Measurements from ENCODE around the gene DNASE2. TPM values are rescaled to one million over a fixed set of nuclear protein-coding genes. Genes with fewer than 3 reads are reported as not detected.

DNASE2 gene
- total RNA-seq, 1 donor from 2014 or later: 17.9 TPM

DNA sequence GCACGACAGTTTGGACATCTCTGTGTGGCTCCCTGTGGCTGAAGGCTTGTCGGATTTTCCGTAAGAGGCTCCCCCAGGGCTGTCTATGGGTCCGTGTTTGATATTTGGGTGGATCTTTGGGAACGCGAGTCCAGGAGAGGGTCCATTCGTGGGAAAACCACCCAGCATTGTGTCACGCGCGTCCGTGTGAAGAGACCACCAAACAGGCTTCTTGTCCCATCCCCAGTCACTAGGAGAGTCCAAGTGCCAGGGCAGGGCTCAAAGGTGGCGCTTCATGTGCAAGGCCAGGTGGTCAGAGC lies 3.3 kb upstream of the DNASE2 start:
- TF ChIP-seq, protein P1, sequence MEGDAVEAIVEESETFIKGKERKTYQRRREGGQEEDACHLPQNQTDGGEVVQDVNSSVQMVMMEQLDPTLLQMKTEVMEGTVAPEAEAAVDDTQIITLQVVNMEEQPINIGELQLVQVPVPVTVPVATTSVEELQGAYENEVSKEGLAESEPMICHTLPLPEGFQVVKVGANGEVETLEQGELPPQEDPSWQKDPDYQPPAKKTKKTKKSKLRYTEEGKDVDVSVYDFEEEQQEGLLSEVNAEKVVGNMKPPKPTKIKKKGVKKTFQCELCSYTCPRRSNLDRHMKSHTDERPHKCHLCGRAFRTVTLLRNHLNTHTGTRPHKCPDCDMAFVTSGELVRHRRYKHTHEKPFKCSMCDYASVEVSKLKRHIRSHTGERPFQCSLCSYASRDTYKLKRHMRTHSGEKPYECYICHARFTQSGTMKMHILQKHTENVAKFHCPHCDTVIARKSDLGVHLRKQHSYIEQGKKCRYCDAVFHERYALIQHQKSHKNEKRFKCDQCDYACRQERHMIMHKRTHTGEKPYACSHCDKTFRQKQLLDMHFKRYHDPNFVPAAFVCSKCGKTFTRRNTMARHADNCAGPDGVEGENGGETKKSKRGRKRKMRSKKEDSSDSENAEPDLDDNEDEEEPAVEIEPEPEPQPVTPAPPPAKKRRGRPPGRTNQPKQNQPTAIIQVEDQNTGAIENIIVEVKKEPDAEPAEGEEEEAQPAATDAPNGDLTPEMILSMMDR (conservative IDR thresholded peaks at IDR 0.05): no peak
- Mint-ChIP-seq H3K27ac (no peak overlapping the region), H3K4me1 (ENCODE audit: unreplicated experiment) (no peaks in the 10 kb centered on the region), H3K9me3 (no peaks in the 10 kb centered on the region), H3K4me3 (peak overlapping the region; percentile 87), H3K36me3 (no peaks in the 10 kb centered on the region), H3K27me3 (peaks cover 46% of the 10 kb centered on the region)
- DNase-seq (ENCODE audit: extremely low spot score, unreplicated experiment): no peak

DNA sequence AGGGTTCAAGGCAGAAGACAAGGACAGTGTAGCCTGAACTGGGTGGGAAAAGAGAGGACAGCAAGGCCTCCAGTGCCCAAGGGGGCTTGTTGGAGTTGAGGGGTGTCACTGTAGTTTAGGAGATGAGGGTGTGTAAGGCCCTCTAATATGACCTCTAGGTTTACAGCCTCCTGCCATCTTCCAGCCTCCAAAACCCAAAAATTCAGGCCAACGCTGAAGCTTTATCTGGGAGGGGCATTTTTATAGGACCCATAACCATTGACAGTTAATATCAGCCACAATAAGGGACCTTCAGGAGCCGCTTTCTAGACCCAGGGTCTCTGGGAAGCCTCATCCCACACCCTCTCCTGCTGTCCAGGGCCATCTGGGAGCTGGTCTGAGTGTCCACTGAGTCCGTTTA lies 3.0 kb upstream of the DNASE2 start:
- no peak overlapping the region for H3K27ac Mint-ChIP-seq
- no peaks in the 10 kb centered on the region for H3K9me3 Mint-ChIP-seq
- peaks cover 46% of the 10 kb centered on the region for H3K27me3 Mint-ChIP-seq
- H3K36me3 Mint-ChIP-seq: no peaks in the 10 kb centered on the region
- TF ChIP-seq, protein P1 (conservative IDR thresholded peaks at IDR 0.05): no peak
- H3K4me3 Mint-ChIP-seq: peak overlapping the region; percentile 40
- no peak for DNase-seq (ENCODE audit: extremely low spot score, unreplicated experiment)
- no peaks in the 10 kb centered on the region for H3K4me1 Mint-ChIP-seq (ENCODE audit: unreplicated experiment)

DNA sequence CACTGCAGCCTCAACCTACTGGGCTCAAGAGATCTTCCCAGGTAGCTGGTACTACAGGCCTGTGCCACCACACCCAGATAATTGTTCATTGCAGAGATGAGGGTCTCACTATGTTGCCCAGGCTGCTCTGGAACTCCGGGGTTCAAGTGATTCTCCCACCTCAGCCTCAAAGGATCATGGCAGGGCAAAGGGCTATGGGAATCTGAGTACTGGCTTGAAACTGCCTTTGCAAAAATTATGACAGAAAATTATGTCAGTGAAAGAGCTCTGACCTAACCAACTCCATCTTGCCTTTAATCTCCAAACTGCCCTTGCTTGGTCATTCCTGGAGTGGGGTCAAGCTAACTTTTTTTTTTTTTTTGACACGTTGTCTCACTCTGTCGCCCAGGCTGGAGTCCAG lies 1.3 kb upstream of the DNASE2 start:
- DNase-seq (ENCODE audit: extremely low spot score, unreplicated experiment): no peak
- Mint-ChIP-seq H3K27me3 (peaks cover 38% of the 10 kb centered on the region), H3K36me3 (no peaks in the 10 kb centered on the region), H3K4me1 (ENCODE audit: unreplicated experiment) (no peaks in the 10 kb centered on the region), H3K9me3 (no peaks in the 10 kb centered on the region), H3K27ac (peak overlapping the region; percentile 70), H3K4me3 (peak overlapping the region; percentile 89)
- TF ChIP-seq, protein P1 (conservative IDR thresholded peaks at IDR 0.05): no peak

DNA sequence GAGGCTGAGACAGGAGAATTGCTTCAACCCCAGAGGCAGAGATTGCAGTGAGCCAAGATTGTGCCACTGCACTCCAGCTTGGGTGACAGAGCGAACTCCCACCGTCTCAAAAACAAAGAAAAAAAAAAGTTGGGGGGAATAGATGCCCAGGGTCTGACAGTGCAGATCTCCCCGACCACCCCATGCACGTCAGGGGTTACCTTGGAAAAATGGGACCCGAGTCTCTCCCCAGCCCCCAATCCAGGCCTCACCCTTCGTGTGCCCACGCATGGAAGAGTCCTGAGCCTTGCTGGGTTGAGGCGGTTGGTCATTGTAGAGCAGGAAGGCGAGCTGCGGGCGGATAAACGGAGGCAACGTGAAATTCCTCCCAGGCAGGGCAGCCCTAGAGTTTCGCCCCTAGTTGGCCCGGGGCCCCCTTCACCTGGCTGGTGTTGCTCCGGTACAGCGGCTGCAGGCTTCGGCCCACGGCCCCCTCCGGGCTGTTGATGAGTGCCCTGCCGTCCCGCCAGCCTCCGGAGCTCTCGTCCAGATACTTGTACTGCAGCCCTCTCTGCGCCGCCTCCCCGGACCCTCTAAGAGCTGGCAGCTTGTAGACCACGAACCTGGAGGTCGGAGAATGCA lies 588 bp downstream of the DNASE2 start:
- Mint-ChIP-seq H3K4me1 (ENCODE audit: unreplicated experiment) (no peaks in the 10 kb centered on the region), H3K27ac (peak overlapping the region; percentile 81), H3K27me3 (peaks cover 25% of the 10 kb centered on the region), H3K36me3 (no peaks in the 10 kb centered on the region), H3K4me3 (peak overlapping the region; percentile 89), H3K9me3 (no peaks in the 10 kb centered on the region)
- no peak for DNase-seq (ENCODE audit: extremely low spot score, unreplicated experiment)
- TF ChIP-seq, protein P1 (conservative IDR thresholded peaks at IDR 0.05): no peak

DNA sequence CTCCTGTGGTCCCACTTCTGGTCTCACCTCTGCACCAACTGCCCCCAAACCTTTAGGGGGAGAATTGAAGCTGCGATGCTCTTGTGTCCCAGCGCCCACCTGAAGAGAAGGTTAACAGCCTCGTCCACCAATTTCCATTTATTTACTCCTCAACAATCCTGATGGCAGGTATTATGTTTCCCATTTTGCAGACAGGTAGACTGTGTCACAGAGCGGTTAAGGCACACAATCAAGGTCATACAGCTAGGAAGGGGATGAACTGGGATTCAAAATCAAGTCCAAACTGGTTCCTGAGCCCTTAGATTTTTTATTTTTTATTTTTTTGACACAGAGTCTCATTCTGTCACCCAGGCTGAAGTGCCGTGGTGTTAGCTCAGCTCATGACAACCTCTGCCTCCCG lies 6.2 kb downstream of the DNASE2 start:
- TF ChIP-seq, protein P1 (conservative IDR thresholded peaks at IDR 0.05): no peak
- Mint-ChIP-seq H3K36me3 (peaks cover 10% of the 10 kb centered on the region), H3K9me3 (peaks cover 6% of the 10 kb centered on the region), H3K27me3 (no peaks in the 10 kb centered on the region), H3K4me3 (no peak overlapping the region), H3K27ac (no peak overlapping the region), H3K4me1 (ENCODE audit: unreplicated experiment) (no peaks in the 10 kb centered on the region)
- no peak for DNase-seq (ENCODE audit: extremely low spot score, unreplicated experiment)
